ENCODE measurements around the gene SLC16A10.
"Not testable (repeated sequence)": the region's sequence is repeated elsewhere in the genome, so short reads cannot be mapped to it uniquely, and the experiment has no call there.

The SLC16A10 gene

DNA sequence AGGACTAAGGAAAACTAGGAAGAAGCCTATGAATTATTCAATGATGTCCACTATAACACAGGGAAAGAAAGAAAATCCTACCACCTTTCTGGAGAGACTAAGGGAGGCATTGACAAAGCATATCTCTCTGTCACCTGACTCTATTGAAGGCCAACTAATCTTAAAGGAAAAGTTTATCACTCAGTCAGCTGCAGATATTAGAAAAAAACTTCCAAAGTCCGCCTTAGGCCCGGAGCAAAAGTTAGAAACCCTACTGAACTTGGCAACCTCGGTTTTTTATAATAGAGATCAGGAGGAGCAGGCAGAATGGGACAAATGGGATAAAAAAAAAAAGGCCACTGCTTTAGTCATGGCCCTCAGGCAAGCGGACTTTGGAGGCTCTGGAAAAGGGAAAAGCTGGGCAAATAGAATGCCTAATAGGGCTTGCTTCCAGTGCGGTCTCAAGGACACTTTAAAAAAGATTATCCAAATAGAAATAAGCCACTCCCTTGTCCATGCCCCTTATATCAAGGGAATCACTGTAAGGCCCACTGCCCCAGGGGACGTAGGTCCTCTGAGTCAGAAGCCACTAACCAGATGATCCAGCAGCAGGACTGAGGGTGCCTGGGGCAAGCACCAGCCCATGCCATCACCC lies 47.0 kb downstream of the SLC16A10 start:
- not testable (repeated sequence) for DNase-seq (ENCODE audit: low read depth in 2 of 2)

GRCh38 chr6:111137489-111138093 lies 50.3 kb downstream of the SLC16A10 start:
- not testable (repeated sequence) for DNase-seq (ENCODE audit: low read depth in 2 of 2)

- no peak for DNase-seq (ENCODE audit: low read depth in 2 of 2)
Measured at GRCh38 chr6:111147440-111147839, 60.1 kb downstream of the SLC16A10 start.

- no peak for DNase-seq (ENCODE audit: low read depth in 2 of 2)
Measured at GRCh38 chr6:111148110-111148509, 60.8 kb downstream of the SLC16A10 start.

DNA sequence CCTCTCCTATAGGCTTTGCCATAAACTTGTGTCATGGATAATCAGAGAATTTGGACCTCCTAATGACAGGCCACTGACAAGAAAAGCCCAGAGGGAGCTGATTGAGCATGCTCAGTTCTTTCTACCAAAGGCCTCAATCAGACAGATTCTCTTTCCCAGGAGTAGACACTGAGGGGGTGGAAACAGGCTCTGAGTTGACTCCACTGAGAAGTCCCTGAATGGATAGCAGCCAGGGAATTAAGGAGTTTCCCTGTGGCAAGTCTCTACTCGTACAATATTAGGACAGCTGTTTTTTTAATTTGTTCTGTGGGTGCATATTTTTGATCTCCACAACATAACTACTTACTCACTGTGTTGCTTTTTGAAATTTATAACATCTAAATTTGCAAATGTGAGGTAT lies 63.3 kb downstream of the SLC16A10 start:
- DNase-seq (ENCODE audit: low read depth in 2 of 2) = no peak

DNA sequence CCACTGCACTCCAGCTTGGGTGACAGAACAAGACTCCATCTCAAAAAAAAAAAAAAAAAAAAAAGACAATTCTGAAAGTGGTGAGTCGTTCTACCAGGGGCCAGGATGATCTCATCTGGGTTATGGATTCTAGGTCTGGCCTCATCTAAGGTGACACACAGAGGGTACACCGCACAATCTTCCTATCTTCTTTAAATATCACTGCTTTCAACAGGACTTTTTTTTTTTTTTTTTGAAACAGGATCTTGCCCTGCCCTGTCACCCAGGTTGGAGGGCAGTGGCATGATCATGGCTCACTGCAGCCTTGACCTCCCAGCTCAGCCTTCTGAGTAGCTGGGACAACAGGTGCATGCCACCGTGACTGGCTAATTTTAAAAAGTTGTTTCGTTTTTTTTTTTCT lies 67.7 kb downstream of the SLC16A10 start:
- no peak for DNase-seq (ENCODE audit: low read depth in 2 of 2)

DNA sequence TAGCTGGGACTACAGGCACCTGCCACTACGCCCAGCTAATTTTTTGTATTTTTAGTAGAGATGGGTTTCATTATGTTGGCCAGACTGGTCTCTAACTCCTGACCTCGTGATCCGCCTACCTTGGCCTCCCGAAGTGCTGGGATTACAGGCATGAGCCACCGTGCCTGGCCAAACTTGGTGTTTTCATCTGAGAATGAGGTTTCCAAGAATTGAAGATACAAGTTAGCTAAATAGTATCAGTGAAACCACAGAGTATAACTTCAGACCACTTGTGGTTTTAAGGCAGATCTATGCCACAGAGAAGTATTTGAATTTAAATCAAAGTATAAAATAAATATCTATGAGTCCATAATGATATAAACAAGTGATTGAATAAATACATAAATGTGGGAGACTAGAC lies 70.1 kb downstream of the SLC16A10 start:
- no peak for DNase-seq (ENCODE audit: low read depth in 2 of 2)

- DNase-seq (ENCODE audit: low read depth in 2 of 2) = no peak
Measured at GRCh38 chr6:111159633-111160032, 72.3 kb downstream of the SLC16A10 start.

GRCh38 chr6:111161650-111162049 lies 74.3 kb downstream of the SLC16A10 start:
- no peak for DNase-seq (ENCODE audit: low read depth in 2 of 2)

DNA sequence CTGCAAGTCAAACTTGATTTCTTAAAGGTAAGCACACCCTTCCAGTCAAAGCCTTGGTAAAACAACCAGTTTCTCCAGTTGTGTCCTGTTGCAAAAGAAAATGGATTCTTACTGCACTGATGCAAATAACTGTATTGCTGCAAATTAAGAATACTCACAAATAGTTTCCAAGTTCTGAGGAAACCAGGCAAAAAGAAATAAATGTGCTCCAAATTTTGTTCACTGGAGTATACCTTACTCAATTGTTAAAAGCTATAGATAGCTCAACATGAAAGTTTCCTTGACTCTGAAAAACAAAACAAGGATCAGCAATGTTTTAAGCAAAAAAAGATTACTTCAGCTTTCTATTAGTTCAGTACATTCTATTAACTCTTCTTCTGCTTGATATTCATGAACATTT lies 75.2 kb downstream of the SLC16A10 start:
- no peak for DNase-seq (ENCODE audit: low read depth in 2 of 2)

DNA sequence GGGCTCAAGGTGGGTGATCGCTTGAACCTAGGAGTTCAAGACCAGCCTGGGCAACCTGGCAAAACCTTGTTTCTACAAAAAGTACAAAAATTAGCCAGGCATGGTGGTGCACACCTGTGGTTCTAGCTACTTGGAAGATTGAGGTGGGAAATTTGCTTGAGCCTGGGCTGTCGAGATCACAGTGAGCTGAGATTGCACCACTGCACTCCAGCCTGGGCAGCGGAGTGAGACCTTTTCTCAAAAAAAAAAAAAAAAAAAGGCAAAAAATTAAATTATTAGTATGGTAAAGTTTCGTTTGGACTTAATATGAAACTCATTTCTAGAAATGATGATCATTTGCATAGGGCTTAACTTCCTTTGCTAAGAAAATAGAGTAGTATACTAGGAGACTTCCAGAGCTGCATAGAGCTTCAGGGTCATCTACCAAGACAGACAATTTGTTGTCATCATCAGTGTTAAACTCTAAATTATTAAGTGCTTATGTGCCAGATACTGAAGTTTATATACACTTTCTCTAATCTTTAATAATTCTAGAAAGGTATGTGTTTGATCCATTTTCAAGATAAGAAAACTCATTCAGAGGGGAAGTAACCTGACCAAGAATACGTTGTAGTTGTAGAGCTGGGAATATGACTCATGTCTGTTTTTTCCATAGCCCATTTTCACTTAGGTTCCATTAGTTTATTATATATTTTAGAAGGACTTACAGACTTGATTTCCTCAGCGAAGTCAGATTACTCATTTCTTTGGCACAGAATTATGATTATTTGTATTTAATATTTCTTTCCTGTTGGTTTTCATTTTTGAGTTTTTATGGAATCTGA lies 84.5 kb downstream of the SLC16A10 start:
- DNase-seq (ENCODE audit: low read depth in 2 of 2) = no peak

GRCh38 chr6:111172563-111172962 lies 85.3 kb downstream of the SLC16A10 start:
- no peak for DNase-seq (ENCODE audit: low read depth in 2 of 2)

GRCh38 chr6:111173341-111173740 lies 86.0 kb downstream of the SLC16A10 start:
- no peak for DNase-seq (ENCODE audit: low read depth in 2 of 2)

DNA sequence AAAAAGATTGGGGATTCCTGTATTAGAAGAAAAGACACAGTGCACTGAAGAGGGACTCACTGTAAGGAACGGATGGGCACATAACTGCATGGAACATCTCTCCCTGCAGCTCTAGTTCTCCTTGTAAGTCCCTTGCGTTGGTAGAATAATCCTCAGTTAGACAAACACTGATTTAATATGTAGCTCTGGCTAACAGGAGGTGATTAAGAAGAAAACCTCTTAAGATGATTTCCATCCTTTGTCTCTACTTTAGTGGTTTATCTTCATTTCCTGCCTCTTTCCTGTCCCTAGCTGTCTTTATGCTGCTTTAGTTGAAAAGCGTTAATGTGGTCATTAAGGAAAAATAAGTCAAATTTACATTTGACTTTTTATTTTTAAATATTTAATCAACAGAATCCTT lies 86.6 kb downstream of the SLC16A10 start:
- no peak for DNase-seq (ENCODE audit: low read depth in 2 of 2)

DNA sequence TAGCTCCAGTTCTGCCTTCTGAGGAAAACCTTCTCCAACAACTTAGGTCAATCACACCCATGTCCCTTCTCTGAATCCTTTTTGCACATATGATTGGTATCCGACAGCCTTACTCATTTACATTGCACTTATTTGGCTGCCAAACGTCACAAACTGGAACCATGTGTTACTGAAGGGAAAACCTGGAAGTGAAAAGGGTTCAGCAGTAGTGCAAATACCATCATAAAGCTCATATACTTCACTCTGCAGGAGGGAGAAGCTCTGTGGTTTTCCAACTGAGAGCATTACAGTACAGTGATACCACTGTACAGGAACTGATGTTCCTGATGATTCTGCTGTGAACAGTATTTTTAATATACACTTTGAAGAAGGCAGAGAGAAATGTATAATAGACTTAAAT lies 87.8 kb downstream of the SLC16A10 start:
- no peak for DNase-seq (ENCODE audit: low read depth in 2 of 2)

DNA sequence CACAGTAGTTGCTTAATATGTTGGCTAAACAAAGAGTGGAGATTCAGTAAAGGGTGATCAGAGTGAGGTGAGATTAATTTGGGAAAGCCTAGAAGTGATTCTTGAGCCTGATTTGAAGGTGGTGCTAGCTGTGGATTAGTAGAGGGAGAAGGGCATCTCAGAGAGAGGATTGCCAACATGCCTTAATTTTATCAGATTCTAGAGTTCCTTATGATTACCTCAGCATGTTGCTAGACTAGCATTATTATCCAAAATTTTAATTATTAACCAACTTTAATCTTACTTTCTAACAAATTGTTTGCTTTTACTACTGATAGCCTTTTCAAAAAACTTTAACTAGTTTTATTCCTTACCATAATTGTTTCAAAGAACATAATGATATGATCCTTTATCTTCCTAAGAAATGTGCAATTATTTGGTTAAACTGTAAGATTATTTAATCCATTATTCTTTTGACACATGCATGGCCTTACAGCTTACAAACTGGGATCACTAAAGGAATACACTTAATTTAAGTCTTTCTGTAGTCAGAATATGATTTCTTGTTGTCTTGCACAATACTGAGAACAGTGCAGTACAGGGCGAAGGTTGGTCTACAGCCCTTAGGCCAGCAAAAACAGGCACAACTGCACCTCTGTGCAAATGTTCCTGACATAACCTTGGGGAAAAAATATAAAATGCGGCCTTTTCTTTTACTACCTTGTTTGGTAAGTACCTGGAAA lies 88.9 kb downstream of the SLC16A10 start:
- no peak for DNase-seq (ENCODE audit: low read depth in 2 of 2)

DNA sequence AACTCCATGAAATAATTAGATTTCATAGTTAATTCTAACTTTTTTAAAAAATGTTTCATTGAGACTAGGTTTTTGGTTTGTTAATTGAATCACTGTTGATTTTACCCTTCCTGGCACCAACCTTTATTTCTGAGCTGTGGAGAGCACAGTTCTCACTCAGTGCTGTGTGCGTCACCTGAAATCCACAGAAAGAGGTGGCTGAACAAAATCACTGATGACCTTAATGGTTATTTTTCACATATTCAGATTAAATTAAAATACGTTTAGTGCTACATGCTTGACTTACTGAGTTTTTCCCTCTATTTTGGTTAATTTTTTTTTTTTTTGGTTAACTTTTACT lies 89.4 kb downstream of the SLC16A10 start:
- no peak for DNase-seq (ENCODE audit: low read depth in 2 of 2)

- no peak for DNase-seq (ENCODE audit: low read depth in 2 of 2)
Measured at GRCh38 chr6:111177131-111177530, 89.8 kb downstream of the SLC16A10 start.

DNA sequence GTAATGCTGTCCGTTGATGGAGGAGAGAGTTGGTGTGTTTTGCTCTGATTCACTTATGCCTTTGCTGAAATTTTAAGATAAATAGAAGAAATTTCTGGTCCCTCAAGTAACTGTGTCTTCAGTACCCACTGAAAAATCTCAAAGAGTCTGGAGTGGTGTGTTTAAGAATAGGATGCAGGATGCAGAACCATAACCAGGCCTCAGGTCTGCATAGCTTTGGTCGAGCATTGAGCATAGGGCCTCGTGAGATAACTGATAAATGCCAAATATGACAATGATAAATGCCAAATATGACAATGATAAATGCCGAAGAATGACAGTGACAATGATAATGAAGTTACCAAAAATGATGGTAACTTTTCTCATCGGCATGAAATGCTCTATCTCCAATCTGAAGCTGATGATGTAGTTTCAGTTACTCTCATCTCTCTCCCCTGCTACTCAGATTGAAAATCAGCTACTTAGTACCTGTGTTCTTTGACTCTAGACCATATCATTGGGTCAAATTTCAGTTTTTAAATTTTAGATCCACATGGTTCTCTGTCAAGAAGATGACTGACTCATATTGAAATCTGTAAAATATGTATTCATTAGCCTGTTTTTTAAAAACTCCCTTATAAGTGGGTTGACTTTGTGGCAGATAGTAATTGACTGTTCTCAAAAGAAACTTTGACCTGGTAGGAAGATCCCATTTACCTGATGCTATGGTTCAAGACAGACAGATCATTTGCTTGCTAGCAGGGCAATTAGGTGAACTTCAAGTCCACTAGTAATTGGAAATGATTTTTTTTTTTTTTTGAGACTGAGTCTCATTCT lies 96.6 kb downstream of the SLC16A10 start:
- no peak for DNase-seq (ENCODE audit: low read depth in 2 of 2)

DNA sequence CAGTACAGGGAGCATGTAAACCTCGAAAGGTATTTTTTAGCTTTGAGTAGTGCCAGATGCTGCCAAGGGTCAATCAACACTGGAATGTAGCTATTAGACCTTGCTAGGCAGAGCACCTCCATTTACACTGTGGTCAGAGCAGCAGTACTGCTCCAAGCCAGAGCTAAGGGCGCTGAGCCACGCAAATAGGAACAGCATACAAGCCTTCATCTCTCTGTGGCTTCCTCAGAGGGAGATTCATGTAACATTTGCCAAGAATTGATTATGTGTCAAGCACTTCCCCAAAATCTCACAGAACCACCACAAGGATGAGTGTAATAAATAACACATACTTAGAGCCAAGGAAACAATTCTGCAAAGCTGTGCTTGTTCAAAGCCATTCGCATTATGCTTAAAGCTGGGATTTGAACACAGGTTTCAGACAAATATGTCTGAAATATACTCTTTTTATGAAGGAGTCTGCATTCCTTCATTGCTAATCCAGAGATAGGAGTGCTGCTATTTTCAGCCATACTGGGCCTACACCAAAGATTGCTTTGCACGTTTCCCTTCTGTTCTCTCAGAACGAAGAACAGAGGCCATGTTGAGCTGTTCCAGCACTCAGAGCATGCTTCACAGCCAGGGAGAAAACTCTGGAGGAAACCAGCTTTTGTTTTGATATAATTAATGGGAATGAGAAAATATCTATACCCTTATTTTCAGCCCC lies 97.7 kb downstream of the SLC16A10 start:
- DNase-seq (ENCODE audit: low read depth in 2 of 2) = no peak

GRCh38 chr6:111185954-111186353 lies 98.7 kb downstream of the SLC16A10 start:
- no peak for DNase-seq (ENCODE audit: low read depth in 2 of 2)
